ENCODE results near the gene MKI67. TPM values are rescaled to one million over a fixed set of nuclear protein-coding genes. Genes with fewer than 3 reads are reported as not detected.

The MKI67 gene
- total RNA-seq, 2 donors from 2014 or later: 2.0 to 2.9 TPM

DNA sequence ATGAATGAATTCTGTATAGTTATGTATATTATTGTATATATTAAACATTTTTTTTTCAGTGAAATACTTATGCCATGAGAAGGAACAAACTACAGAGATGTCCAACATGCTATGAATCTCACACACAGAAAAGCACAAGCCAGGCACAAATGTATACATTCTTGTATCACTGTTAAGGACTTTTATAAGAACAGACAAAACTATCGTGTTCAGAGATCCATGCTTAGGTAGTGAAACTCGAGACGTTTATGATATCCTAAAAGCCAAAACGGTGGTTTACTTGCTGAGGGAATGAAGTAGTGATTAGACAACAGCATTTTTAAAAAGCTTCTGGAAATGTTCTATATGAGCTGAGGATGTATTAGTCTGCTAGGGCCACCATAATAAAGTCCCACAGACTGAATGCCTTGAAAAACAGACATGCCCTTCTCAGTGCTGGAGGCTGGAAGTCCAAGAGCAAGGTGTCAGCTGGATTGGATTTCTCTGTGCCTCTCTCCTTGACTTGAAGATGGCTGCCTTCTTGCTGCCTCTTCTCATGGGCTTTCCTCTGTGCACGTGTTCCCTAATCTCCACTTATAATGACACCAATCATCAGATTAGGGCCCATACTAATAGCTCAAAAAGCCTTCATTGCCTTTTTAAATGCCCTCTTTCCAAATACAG, 4.3 kb downstream of the MKI67 start:
- H3K27ac ChIP-seq: no peak overlapping the region
- H3K4me1 ChIP-seq (replicated peaks): peaks cover 5% of the 10 kb centered on the region
- no peak for DNase-seq (ENCODE audit: low spot score)
- peaks cover 5% of the 10 kb centered on the region for H3K27me3 ChIP-seq (replicated peaks; ENCODE audit: insufficient read depth)
- TF ChIP-seq POLR2A (IDR thresholded peaks at IDR 0.05): no peak
- TF ChIP-seq POLR2AphosphoS5 (IDR thresholded peaks at IDR 0.05): no peak
- TF ChIP-seq, protein P1, sequence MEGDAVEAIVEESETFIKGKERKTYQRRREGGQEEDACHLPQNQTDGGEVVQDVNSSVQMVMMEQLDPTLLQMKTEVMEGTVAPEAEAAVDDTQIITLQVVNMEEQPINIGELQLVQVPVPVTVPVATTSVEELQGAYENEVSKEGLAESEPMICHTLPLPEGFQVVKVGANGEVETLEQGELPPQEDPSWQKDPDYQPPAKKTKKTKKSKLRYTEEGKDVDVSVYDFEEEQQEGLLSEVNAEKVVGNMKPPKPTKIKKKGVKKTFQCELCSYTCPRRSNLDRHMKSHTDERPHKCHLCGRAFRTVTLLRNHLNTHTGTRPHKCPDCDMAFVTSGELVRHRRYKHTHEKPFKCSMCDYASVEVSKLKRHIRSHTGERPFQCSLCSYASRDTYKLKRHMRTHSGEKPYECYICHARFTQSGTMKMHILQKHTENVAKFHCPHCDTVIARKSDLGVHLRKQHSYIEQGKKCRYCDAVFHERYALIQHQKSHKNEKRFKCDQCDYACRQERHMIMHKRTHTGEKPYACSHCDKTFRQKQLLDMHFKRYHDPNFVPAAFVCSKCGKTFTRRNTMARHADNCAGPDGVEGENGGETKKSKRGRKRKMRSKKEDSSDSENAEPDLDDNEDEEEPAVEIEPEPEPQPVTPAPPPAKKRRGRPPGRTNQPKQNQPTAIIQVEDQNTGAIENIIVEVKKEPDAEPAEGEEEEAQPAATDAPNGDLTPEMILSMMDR (IDR thresholded peaks at IDR 0.05): no peak
- WGBS: 75% methylated on average over 5 of the region's 5 CpGs
- H3K36me3 ChIP-seq: no peaks in the 10 kb centered on the region
- intact Hi-C loops (cut with DNase I): no loop called here
- no peaks in the 10 kb centered on the region for H3K9me3 ChIP-seq
- no peak overlapping the region for H3K4me3 ChIP-seq

DNA sequence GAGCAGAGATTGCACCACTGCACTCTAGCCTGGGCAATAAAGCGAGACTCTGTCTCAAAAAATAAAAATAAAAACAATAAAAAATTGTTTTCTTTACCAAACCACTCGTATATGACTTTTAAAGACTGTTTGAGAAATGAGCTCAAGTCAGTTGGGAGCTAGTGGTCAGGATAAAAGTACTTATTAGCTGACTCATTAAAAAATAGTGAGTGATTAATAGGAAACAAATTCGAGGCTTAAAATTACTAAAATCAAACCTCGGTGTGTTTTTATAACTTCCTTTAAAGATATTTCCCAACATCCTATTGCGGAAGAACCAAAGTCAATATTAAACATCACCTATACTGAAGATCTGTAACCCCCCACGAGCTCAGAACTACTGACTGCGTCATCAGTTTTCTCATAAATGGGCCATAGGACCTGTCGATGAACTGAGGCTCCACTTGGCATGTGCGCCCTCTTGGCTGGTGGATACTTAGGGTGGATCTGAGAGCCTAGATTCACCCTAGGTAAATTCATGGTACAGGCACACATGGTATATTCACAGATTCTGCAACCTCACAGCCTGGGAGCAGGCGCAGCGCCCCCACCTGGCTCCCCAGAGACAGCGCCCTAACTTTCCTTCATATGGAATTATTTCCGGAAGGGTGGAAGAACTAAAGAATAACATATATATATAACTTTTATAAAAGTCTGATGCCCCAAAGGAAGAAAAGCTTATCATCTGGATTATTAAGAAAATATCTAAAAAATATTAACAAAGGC, 9.2 kb downstream of the MKI67 start:
- no peaks in the 10 kb centered on the region for H3K36me3 ChIP-seq
- WGBS: 89% methylated on average over 13 of the region's 13 CpGs
- H3K27me3 ChIP-seq (replicated peaks; ENCODE audit: insufficient read depth): no peaks in the 10 kb centered on the region

DNA sequence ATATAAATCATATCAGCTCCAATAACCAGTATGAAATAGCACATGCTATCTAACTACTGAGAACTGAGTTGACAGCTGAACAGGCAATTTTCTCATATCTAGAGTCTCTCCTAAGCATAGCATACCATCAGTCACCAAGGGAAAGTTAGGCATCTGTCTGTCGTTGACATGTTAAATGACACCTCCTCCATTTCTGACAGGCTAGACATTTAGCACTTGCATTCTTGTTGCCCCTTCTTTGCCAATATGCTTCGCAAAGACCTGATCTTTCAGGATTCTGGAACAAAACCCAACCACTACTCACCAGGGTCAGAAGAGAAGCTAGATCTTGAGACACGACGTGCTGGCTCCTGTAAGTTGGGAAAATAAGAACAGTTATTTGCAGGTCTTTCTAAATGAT, 10.0 kb downstream of the MKI67 start:
- WGBS: 90% methylated on average over 4 of the region's 4 CpGs

More for the DNA sequence above, 9.2 kb downstream of the MKI67 start:
- Histone ChIP-seq H3K4me3 (no peak overlapping the region), H3K27ac (no peak overlapping the region), H3K9me3 (no peaks in the 10 kb centered on the region), H3K4me1 (replicated peaks) (no peaks in the 10 kb centered on the region)
- intact Hi-C loops (cut with DNase I): no loop called here
- DNase-seq (ENCODE audit: low spot score): no peak
- TF ChIP-seq POLR2AphosphoS5 (IDR thresholded peaks at IDR 0.05): no peak

DNA sequence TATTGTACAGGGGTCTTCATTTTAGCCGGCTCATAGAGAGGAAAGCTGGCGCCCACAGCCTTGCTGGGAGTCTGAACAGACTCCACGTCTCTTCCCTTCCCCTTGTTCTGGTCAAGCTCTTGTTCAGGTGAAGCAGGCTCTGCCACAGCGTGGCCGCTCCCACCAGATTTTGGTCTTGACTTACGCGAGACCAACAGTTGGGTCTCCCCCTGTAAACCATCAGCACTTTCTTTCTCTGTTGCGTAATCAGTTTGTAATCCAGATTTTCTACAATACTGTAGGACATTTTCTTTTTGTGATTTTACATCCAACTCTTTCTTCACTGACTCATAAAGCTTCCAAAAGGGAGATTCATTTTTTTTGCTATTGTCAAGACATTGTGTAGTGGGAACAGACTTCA, 10.9 kb downstream of the MKI67 start:
- WGBS: 99% methylated on average over 8 of the region's 8 CpGs
- TF ChIP-seq, protein P1 (IDR thresholded peaks at IDR 0.05): no peak
- TF ChIP-seq POLR2A (IDR thresholded peaks at IDR 0.05) (no peak), POLR2AphosphoS5 (IDR thresholded peaks at IDR 0.05) (no peak)
- Histone ChIP-seq H3K4me3 (no peak overlapping the region), H3K27ac (no peak overlapping the region), H3K4me1 (replicated peaks) (no peaks in the 10 kb centered on the region), H3K27me3 (replicated peaks; ENCODE audit: insufficient read depth) (no peaks in the 10 kb centered on the region), H3K36me3 (no peaks in the 10 kb centered on the region), H3K9me3 (no peaks in the 10 kb centered on the region)
- intact Hi-C loops (cut with DNase I): no loop called here
- DNase-seq (ENCODE audit: low spot score): no peak

More for the DNA sequence above, 10.0 kb downstream of the MKI67 start:
- DNase-seq (ENCODE audit: low spot score): no peak
- Histone ChIP-seq H3K27ac (no peak overlapping the region), H3K4me1 (replicated peaks) (no peaks in the 10 kb centered on the region), H3K9me3 (no peaks in the 10 kb centered on the region), H3K36me3 (no peaks in the 10 kb centered on the region), H3K4me3 (no peak overlapping the region), H3K27me3 (replicated peaks; ENCODE audit: insufficient read depth) (no peaks in the 10 kb centered on the region)
- no peak for TF ChIP-seq POLR2AphosphoS5 (IDR thresholded peaks at IDR 0.05)
- TF ChIP-seq, protein P1 (IDR thresholded peaks at IDR 0.05): no peak
- no peak for TF ChIP-seq POLR2A (IDR thresholded peaks at IDR 0.05)
- intact Hi-C loops (cut with DNase I): no loop called here

DNA sequence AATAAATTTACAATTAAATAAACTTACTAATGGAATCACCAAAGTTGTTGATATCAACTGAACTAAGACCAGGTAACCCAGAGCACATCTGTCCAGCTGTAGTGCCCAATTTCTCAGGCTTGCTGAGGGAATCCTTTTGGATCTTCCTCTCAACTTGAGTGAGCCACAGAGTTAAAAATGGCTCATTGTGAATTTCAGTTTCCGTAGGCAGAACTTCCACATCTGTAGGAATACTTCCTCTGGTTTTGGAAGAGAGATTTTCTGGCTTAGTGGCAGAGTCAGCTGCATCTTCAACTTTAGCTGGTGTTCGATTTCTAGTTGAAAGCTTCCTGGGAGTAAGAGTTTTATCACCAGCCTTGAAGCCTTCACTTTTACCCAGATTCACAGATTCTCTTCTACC, 11.3 kb downstream of the MKI67 start:
- Histone ChIP-seq H3K27ac (no peak overlapping the region), H3K27me3 (replicated peaks; ENCODE audit: insufficient read depth) (no peaks in the 10 kb centered on the region), H3K4me1 (replicated peaks) (no peaks in the 10 kb centered on the region), H3K9me3 (no peaks in the 10 kb centered on the region), H3K36me3 (no peaks in the 10 kb centered on the region), H3K4me3 (no peak overlapping the region)
- 92% methylated on average over 2 of the region's 2 CpGs for WGBS
- DNase-seq (ENCODE audit: low spot score): no peak
- intact Hi-C loops (cut with DNase I): no loop called here
- TF ChIP-seq, protein P1 (IDR thresholded peaks at IDR 0.05): no peak
- TF ChIP-seq POLR2AphosphoS5 (IDR thresholded peaks at IDR 0.05) (no peak), POLR2A (IDR thresholded peaks at IDR 0.05) (no peak)
